GM23338 (cell line): ENCODE results near the gene CDCA4.

Source experiments
- CREB1 ChIP-seq: fragments of 250-450 bp; sonication (Bioruptor Pico); IDR thresholded peaks from 2 replicates; pipeline ENCODE4 v1.5.0; 2020; ENCODE audit warnings: low read depth, mild to moderate bottlenecking, moderate library complexity
- EZH2 ChIP-seq: fragments of 200-600 bp; sonication (generic); IDR thresholded peaks from one replicate; pipeline ENCODE4 v1.8.0; 2017; ENCODE audit warnings: antibody characterized with exemption, mild to moderate bottlenecking, low read depth; ENCODE audit not compliant: unreplicated experiment
- EZH2phosphoT487 ChIP-seq: fragments of 200-600 bp; sonication (generic); IDR thresholded peaks from one replicate; pipeline ENCODE4 v1.8.1; 2018; ENCODE audit warnings: antibody characterized with exemption; ENCODE audit not compliant: unreplicated experiment
- POLR2AphosphoS5 ChIP-seq: IDR thresholded peaks from 2 replicates; pipeline ENCODE4 v1.6.1; 2016; ENCODE audit warnings: antibody characterized with exemption, low read depth
- STAT1 ChIP-seq: IDR thresholded peaks from one replicate; pipeline ENCODE4 v1.6.1; 2016; ENCODE audit warnings: antibody characterized with exemption; ENCODE audit not compliant: unreplicated experiment
- ZNF114 ChIP-seq: fragments of 250-450 bp; sonication (Bioruptor Pico); IDR thresholded peaks from 2 replicates; pipeline ENCODE4 v1.5.0; 2020; ENCODE audit warnings: mild to moderate bottlenecking, moderate library complexity
- TF ChIP-seq, protein P1 (sequence below), 2 experiments: fragments of 200-600 bp in 1 of 2; sonication (generic) in 1 of 2; conservative IDR thresholded peaks; 2 replicates each; pipeline versions ENCODE4 v1.5.1 to v1.6.1; 2016 to 2017; ENCODE audit warnings: antibody characterized with exemption in 2 of 2, low read depth in 2 of 2, mild to moderate bottlenecking in 2 of 2, moderate library complexity in 1 of 2
- TF ChIP-seq, protein P2 (sequence below): IDR thresholded peaks from one replicate; pipeline ENCODE4 v1.6.1; 2018; ENCODE audit warnings: antibody characterized with exemption; ENCODE audit not compliant: unreplicated experiment

- TF ChIP-seq POLR2AphosphoS5 (no peak), CREB1 (CRISPR knock-in tag) (no peak), EZH2phosphoT487 (no peak), EZH2 (no peak), ZNF114 (no peak), STAT1 (no peak)
- TF ChIP-seq, protein P1, sequence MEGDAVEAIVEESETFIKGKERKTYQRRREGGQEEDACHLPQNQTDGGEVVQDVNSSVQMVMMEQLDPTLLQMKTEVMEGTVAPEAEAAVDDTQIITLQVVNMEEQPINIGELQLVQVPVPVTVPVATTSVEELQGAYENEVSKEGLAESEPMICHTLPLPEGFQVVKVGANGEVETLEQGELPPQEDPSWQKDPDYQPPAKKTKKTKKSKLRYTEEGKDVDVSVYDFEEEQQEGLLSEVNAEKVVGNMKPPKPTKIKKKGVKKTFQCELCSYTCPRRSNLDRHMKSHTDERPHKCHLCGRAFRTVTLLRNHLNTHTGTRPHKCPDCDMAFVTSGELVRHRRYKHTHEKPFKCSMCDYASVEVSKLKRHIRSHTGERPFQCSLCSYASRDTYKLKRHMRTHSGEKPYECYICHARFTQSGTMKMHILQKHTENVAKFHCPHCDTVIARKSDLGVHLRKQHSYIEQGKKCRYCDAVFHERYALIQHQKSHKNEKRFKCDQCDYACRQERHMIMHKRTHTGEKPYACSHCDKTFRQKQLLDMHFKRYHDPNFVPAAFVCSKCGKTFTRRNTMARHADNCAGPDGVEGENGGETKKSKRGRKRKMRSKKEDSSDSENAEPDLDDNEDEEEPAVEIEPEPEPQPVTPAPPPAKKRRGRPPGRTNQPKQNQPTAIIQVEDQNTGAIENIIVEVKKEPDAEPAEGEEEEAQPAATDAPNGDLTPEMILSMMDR (conservative IDR thresholded peaks at IDR 0.05; ENCODE audit: low read depth in 2 of 2) = no peak
- TF ChIP-seq, protein P2, sequence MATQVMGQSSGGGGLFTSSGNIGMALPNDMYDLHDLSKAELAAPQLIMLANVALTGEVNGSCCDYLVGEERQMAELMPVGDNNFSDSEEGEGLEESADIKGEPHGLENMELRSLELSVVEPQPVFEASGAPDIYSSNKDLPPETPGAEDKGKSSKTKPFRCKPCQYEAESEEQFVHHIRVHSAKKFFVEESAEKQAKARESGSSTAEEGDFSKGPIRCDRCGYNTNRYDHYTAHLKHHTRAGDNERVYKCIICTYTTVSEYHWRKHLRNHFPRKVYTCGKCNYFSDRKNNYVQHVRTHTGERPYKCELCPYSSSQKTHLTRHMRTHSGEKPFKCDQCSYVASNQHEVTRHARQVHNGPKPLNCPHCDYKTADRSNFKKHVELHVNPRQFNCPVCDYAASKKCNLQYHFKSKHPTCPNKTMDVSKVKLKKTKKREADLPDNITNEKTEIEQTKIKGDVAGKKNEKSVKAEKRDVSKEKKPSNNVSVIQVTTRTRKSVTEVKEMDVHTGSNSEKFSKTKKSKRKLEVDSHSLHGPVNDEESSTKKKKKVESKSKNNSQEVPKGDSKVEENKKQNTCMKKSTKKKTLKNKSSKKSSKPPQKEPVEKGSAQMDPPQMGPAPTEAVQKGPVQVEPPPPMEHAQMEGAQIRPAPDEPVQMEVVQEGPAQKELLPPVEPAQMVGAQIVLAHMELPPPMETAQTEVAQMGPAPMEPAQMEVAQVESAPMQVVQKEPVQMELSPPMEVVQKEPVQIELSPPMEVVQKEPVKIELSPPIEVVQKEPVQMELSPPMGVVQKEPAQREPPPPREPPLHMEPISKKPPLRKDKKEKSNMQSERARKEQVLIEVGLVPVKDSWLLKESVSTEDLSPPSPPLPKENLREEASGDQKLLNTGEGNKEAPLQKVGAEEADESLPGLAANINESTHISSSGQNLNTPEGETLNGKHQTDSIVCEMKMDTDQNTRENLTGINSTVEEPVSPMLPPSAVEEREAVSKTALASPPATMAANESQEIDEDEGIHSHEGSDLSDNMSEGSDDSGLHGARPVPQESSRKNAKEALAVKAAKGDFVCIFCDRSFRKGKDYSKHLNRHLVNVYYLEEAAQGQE = no peak
These were observed 5.0 kb downstream of the CDCA4 start for GRCh38 chr14:105015905-105016304.
